Central memory CD8-positive, alpha-beta T cell (primary cell): ENCODE data around the gene PLK3.

Source experiments
- ATAC-seq: fragments of 150-1000 bp; cut with Tn5 transposase; replicated peaks from 2 replicates; pipeline ENCODE4 v1.10.0; 2022; ENCODE audit warnings: mild to moderate bottlenecking, moderate FRiP score, moderate number of reproducible peaks; ENCODE audit not compliant: poor library complexity, severe bottlenecking; ENCODE audit errors: extremely low read depth
- DNase-seq, 2 donors: peaks; one replicate each; pipeline ENCODE4 v3.0.0; 2021; ENCODE audit warnings: low spot score in 2 of 2
- H3K27ac Mint-ChIP-seq: one replicate; pipeline ENCODE4 v1.8.0; 2022; ENCODE audit warnings: low read depth, mild to moderate bottlenecking, moderate library complexity, mixed read lengths
- H3K27me3 Mint-ChIP-seq: one replicate; pipeline ENCODE4 v1.8.0; 2022; ENCODE audit warnings: mixed read lengths
- H3K36me3 Mint-ChIP-seq: one replicate; pipeline ENCODE4 v1.8.0; 2022; ENCODE audit warnings: mild to moderate bottlenecking, moderate library complexity, mixed read lengths; ENCODE audit not compliant: insufficient read depth
- H3K4me1 Mint-ChIP-seq: one replicate; pipeline ENCODE4 v1.8.0; 2022; ENCODE audit warnings: mixed read lengths
- H3K4me3 Mint-ChIP-seq: one replicate; pipeline ENCODE4 v1.8.0; 2022; ENCODE audit warnings: mild to moderate bottlenecking, moderate library complexity, mixed read lengths
- H3K9me3 Mint-ChIP-seq: one replicate; pipeline ENCODE4 v1.8.0; 2022; ENCODE audit warnings: mixed read lengths

PLK3 gene

DNA sequence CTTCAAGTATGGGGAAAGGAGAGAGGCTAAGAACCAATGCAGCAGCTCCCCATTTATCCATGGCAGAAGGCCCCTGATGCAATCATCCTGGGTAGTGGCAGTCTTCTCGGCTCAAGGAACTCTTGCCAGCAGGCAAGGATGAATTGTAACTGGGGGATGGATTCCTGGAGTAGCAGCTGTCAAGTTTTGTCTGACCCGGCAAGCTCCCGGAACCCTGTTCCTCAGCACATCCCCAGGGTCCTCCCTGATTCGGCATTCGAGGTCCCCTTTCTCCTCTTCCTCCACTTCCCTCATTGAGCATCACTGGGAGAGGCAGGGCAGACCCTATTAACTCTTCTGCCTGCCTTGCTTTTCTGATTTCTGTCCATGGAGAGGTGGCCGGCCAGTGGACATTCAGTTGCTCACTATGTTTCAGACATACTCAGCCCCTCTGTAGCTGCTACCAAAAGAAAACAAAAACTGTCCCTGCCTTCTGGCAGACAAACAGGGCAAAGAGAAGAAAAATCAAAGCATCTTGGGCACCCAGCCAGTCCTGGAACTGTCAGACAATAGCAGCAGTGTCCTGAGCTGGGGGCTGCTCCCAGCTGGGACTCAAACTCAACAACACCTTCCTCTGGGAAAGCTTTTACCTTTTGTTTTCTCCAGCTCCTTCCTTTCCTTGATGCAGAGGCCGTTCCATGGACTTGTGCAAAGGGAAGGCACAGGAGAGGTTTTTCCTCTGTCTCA lies 48.4 kb downstream of the PLK3 start:
- H3K4me3 Mint-ChIP-seq: no peak overlapping the region
- no peak overlapping the region for H3K27ac Mint-ChIP-seq
- no peaks in the 10 kb centered on the region for H3K27me3 Mint-ChIP-seq
- no peak for ATAC-seq
- H3K36me3 Mint-ChIP-seq: peaks cover 5% of the 10 kb centered on the region
- no peak for DNase-seq
- no peaks in the 10 kb centered on the region for H3K4me1 Mint-ChIP-seq
- H3K9me3 Mint-ChIP-seq: no peaks in the 10 kb centered on the region

DNA sequence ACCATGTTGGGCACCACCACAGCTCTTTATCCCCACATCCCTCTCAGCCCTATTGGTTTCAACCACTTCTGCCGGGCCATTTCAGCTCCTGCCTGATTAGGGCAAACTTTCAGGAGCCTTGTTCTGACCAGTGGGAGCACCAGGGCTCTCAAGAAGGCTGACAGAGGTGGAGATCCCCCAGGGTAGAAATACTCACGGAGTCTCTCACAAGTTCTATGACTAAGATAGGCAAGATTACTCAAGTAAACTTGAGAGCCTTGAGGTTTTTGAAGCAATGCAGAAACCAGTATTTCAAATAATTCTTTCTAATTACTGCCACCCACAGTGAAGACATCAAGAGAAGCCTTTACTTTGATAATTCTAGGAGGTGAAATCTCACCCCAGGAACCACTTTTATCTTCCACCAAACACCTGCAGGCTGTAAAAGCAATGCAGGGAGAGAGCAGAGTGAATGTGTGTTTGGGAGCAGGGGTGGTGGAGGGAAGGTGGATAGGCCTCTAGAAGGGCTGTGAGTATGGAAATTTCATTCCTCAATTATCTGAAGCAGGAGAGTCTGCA lies 49.5 kb downstream of the PLK3 start:
- ATAC-seq (no peak), DNase-seq (no peak)
- Mint-ChIP-seq H3K4me1 (no peaks in the 10 kb centered on the region), H3K36me3 (peaks cover 8% of the 10 kb centered on the region), H3K27ac (no peak overlapping the region), H3K9me3 (no peaks in the 10 kb centered on the region), H3K4me3 (no peak overlapping the region), H3K27me3 (no peaks in the 10 kb centered on the region)

DNA sequence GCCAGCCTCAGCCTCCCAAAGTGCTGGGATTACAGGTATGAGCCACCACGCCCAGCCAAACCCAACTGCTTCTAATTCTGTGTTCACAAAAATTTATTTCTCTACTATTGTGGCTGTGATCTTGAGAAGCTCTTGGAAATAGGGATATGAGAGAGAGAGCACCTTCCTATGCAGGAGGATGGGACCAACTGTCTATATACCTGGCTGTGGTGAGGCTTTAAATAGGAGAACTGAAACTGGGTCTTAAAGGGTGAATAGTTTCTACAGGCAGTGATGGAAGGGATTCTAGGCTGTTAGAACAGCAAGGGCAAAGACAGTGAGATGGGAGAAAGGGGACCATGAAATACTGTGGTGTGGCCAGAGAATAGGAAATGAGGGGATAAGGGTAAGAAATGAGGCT lies 51.1 kb downstream of the PLK3 start:
- H3K27ac Mint-ChIP-seq: no peak overlapping the region
- ATAC-seq (no peak), DNase-seq (no peak)
- no peak overlapping the region for H3K4me3 Mint-ChIP-seq
- H3K9me3 Mint-ChIP-seq: no peaks in the 10 kb centered on the region
- H3K27me3 Mint-ChIP-seq: no peaks in the 10 kb centered on the region
- H3K36me3 Mint-ChIP-seq: peaks cover 10% of the 10 kb centered on the region
- no peaks in the 10 kb centered on the region for H3K4me1 Mint-ChIP-seq

DNA sequence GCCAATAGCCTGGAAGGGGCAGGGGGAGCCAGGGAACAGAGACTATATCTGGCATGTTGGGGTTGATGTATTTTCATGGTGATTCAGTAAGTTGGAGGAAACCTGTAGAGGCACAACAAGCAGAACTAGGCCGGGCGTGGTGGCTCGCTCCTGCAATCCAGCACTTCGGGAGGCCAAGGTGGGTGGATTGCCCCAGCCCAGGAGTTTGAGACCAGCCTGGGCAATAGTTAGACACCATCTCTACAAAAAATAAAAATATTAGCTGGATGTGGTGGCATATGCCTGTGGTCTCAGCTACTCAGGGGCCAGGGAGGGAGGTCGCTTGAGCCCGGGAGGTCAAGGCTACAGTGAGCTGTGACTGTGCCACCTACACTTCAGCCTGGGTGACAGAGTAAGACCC lies 53.0 kb downstream of the PLK3 start:
- Mint-ChIP-seq H3K9me3 (no peaks in the 10 kb centered on the region), H3K27ac (no peak overlapping the region), H3K36me3 (peaks cover 19% of the 10 kb centered on the region), H3K27me3 (no peaks in the 10 kb centered on the region), H3K4me3 (no peak overlapping the region), H3K4me1 (no peaks in the 10 kb centered on the region)
- no peak for DNase-seq
- no peak for ATAC-seq

DNA sequence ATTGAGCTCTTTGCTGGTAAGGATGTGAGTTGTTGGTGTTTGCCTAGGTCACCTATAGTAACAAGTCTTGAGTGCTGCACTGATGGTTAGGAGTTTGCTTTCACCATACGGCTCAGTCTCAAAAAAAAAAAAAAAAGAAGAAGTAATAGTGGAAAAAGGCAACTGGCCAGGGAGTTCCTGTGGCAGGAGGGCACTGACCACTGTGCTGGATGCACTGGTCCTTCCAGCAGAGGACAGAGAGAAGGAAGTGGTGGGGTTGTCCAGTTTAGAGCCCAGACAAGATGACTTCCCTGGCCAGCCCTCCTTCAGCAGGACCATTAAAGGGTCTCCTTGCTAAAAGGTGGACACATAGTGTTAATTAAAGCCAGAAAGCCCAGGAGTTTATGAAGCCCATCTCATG lies 54.8 kb downstream of the PLK3 start:
- H3K36me3 Mint-ChIP-seq: peaks cover 20% of the 10 kb centered on the region
- H3K27ac Mint-ChIP-seq: no peak overlapping the region
- ATAC-seq: no peak
- no peaks in the 10 kb centered on the region for H3K27me3 Mint-ChIP-seq
- H3K4me3 Mint-ChIP-seq: no peak overlapping the region
- no peak for DNase-seq
- no peaks in the 10 kb centered on the region for H3K9me3 Mint-ChIP-seq
- H3K4me1 Mint-ChIP-seq: no peaks in the 10 kb centered on the region
